ENCODE measurements around the gene MEGF10. TPM values are rescaled to one million over a fixed set of nuclear protein-coding genes. Genes with fewer than 3 reads are reported as not detected.

The MEGF10 gene
- total and polyA plus RNA-seq, 10 of the 15 experiments (the other 5 are each of a cell fraction or from before 2014, with no cell fraction given): 0.03 to 0.21 (median 0.05) TPM; not detected in 5

DNA sequence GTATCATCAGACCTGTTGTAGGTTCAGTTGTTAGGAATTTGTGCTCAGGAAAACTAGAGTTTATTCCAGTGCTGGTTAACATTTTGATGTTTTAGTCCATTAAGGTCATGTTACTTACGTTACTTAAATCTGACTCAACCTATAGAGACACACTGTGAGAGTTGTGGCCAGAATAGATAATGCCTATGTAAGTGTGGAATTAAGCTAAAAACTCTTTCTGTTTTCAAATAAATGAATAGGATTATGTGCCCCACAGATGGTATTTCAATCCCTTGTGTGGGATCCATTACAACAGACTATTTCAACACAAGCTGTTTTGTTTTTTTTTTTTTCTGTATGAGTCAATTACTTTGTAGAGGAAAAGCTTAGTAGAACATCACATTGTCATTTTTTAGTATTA is 68.1 kb downstream of the MEGF10 start (continued):
- TF ChIP-seq, protein P1, sequence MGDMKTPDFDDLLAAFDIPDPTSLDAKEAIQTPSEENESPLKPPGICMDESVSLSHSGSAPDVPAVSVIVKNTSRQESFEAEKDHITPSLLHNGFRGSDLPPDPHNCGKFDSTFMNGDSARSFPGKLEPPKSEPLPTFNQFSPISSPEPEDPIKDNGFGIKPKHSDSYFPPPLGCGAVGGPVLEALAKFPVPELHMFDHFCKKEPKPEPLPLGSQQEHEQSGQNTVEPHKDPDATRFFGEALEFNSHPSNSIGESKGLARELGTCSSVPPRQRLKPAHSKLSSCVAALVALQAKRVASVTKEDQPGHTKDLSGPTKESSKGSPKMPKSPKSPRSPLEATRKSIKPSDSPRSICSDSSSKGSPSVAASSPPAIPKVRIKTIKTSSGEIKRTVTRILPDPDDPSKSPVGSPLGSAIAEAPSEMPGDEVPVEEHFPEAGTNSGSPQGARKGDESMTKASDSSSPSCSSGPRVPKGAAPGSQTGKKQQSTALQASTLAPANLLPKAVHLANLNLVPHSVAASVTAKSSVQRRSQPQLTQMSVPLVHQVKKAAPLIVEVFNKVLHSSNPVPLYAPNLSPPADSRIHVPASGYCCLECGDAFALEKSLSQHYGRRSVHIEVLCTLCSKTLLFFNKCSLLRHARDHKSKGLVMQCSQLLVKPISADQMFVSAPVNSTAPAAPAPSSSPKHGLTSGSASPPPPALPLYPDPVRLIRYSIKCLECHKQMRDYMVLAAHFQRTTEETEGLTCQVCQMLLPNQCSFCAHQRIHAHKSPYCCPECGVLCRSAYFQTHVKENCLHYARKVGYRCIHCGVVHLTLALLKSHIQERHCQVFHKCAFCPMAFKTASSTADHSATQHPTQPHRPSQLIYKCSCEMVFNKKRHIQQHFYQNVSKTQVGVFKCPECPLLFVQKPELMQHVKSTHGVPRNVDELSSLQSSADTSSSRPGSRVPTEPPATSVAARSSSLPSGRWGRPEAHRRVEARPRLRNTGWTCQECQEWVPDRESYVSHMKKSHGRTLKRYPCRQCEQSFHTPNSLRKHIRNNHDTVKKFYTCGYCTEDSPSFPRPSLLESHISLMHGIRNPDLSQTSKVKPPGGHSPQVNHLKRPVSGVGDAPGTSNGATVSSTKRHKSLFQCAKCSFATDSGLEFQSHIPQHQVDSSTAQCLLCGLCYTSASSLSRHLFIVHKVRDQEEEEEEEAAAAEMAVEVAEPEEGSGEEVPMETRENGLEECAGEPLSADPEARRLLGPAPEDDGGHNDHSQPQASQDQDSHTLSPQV (IDR thresholded peaks at IDR 0.05): no peak
- TF ChIP-seq HDAC2 (IDR thresholded peaks at IDR 0.05) (no peak), PML (IDR thresholded peaks at IDR 0.05; ENCODE audit: low read length) (no peak), PAX5 (IDR thresholded peaks at IDR 0.05; ENCODE audit: borderline replicate concordance, low read depth, low read length) (no peak)
- TF ChIP-seq, protein P2, sequence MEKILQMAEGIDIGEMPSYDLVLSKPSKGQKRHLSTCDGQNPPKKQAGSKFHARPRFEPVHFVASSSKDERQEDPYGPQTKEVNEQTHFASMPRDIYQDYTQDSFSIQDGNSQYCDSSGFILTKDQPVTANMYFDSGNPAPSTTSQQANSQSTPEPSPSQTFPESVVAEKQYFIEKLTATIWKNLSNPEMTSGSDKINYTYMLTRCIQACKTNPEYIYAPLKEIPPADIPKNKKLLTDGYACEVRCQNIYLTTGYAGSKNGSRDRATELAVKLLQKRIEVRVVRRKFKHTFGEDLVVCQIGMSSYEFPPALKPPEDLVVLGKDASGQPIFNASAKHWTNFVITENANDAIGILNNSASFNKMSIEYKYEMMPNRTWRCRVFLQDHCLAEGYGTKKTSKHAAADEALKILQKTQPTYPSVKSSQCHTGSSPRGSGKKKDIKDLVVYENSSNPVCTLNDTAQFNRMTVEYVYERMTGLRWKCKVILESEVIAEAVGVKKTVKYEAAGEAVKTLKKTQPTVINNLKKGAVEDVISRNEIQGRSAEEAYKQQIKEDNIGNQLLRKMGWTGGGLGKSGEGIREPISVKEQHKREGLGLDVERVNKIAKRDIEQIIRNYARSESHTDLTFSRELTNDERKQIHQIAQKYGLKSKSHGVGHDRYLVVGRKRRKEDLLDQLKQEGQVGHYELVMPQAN (conservative IDR thresholded peaks at IDR 0.05): no peak
- TF ChIP-seq, protein P3, sequence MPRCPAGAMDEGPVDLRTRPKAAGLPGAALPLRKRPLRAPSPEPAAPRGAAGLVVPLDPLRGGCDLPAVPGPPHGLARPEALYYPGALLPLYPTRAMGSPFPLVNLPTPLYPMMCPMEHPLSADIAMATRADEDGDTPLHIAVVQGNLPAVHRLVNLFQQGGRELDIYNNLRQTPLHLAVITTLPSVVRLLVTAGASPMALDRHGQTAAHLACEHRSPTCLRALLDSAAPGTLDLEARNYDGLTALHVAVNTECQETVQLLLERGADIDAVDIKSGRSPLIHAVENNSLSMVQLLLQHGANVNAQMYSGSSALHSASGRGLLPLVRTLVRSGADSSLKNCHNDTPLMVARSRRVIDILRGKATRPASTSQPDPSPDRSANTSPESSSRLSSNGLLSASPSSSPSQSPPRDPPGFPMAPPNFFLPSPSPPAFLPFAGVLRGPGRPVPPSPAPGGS (IDR thresholded peaks at IDR 0.05; ENCODE audit: borderline replicate concordance, insufficient read depth, low read depth, low read length, poor library complexity, severe bottlenecking): no peak
